GM19043 (cell line): Measurements from ENCODE around the gene SRXN1.

ENCODE experiments used
- ATAC-seq: cut with Tn5 transposase; IDR thresholded peaks from one replicate; pipeline ENCODE4 v1.9.1; 2021; ENCODE audit warnings: low read depth; ENCODE audit not compliant: unreplicated experiment

SRXN1 gene

DNA sequence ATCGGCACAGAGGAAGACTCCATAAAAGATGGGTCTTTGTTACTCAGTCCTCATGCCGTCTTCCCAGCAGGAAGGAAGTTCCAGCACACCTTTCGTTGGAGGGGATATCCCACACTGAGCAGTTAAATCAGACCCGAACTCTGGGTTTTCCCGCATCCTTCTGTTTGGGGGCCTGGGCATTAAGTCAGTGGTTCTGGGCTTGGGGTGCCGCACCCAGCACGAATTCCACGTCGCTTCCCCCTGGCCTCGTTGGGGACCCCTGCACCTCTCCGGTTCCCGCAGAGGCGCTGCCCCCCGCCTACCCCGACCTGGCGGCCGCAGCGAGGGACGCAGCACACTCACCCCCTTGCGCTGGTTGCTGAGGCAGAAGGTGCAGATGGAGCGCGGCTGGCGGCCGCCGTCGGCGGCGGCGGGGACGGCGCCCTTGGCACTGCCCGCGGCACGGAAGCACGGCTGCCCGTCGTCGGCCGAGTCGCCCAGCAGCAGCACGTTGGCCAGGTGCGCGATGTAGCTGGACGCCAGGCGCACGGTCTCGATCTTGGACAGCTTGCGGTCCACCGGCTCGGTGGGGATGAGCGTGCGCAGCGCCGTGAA, 43.5 kb downstream of the SRXN1 start:
- ATAC-seq = no peak

DNA sequence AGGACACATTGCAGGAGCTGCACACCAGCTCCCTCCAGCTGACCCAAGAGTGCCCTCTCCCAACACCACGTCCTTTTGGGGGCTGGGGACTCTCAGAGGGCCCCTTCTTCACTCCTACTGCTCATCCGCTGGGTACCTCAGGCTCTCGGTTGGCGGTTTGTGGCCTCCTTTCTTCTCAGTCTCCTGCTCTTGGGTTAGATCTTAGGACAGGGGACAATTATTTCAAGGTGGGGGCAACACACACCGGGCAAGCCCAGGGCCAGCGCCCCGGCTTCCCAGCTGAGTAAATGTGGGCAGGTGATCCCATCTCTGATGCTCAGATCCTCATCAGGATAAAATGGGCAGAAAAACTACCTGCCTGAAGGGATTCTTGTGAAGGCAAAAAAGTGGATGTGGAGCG, 44.0 kb downstream of the SRXN1 start:
- no peak for ATAC-seq

DNA sequence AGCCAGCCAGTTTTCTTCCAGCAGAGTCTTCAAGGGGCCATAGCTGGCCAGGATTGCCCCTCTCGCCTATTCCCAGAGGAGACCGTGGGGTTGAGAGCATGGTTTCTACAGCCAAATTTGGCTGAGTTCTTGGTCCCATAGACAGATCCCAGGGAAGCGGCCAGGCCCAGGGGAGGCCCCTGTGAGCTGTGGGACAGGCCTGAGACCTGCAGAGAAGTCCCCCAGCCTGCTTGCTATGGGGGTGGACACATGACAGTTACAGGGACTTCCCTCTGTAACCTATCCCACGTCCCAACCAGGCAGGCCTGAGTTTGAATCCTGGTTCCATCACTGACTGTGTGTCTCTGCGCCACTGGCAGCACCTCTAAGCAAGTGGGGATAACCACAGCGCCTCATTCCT, 45.5 kb downstream of the SRXN1 start:
- ATAC-seq = no peak

DNA sequence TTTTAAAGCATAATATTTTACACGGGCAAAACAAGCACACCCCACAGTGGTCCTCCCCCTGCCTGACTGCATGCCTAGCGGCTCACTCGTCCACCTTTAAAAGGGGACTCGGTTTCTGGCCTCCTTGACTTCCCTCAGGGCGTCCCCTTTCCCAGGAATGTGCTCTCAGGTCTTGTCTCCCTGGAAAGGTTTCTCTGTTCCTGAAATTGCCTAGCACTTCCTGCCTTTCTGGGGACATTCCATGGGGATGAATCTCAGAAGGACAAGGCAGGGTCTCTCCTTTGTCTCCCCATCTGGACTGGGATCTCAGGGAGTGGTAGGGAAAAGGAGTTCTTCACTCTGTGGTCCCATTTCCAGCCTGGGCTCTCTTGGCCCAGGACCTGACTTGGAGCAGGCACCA, 47.8 kb downstream of the SRXN1 start:
- ATAC-seq = no peak

DNA sequence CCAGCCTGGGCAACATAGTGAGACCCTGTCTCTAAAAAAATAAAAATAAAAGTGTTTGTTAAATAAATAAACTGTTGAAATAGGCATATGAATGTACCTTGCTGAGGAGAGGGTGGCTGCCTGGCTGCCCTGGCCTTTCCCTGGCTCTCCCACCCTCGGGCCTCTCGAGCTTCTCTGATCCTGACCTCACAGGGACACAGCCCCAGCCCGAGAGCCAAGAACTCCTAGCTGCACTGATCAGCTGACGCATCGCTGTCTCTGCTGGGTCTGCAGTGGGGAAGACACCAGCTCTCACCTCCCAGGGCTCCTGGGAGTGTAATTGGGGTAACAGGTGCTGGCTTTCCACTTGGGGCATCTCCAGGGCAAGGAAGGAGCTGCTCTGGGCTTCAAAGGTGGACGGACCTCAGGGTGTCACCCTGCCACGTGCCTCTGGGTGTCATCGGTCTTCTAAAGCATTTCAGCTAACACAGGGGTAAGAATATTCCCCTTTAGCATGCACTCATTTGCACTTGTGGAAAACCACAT, 49.8 kb downstream of the SRXN1 start:
- ATAC-seq = no peak

DNA sequence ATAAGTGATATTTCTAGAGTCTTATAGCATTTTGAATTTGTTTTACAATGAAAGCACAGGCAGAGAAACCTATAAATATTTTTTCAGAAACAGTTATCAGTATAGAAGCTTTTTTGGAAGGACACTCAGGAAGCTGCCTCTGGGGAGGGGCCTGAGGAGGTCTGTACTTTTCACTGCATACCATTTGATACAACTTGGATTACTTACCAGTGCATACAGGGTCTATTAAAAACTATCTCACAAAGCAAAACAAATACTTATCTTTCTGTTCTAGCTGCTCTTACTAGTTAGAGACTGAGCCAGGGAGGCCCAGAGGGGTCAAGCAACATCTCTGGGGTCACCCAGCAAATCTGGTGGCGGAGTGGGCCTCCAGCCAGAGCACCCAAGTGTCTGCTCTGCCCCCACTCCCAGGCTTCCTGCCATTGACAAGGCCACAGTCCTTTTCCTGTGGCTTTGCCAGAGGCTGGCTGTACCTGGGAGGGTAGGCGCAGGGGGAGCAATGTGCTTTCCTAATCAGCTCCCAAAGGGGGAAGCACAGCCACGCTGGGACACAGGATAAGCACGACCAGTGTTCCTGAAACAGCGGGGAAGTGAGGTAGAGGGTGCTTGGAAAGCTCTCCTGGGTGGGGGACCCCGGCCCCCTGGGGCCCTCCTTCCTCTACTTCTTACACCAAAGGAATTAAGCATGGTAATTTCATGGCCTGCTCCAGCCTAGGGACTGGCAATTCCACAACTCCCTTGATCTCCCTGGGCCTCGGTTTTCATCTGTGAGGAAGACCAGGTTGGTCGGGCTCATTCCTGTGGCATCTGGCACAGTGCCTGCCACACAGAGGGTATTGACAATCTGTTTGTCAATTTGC, 50.7 kb downstream of the SRXN1 start:
- no peak for ATAC-seq

DNA sequence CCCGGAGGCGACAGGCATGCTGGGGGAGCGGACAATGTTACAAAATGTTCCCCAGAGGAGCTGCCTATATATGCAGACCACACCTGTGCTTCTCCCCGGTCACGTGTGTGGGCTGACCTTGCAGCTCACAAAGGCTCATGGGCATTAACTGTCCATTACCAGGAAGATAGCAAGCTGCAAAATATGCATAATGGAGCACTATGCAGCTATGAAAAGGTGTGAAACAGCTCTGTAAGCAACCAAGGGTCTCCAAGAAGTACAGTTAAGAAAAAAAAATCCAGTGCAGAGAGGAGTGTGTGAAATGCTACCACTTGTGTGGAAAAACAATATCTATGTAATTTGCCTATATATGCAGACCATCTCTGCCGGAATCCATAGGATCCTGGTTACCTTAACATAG, 52.3 kb downstream of the SRXN1 start:
- ATAC-seq = no peak

DNA sequence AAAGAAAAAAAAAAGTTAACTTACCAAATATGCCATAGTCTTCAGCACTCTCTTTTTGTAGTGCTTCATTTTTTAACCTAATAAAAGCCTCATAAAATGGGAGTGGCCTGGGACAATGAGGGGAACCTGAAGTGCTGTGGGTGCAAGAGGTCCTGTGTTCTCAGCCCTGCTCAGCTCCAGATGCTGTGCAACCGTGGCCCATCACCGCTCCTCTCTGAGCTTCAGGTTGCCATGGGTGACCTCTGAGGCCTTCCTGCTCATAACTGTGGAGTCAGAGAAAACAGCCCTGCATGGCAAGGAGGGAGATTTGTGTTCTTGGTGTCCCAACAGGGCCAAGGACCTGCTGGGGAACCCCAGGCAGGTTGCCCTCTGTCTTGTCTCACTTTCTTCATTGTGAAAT, 52.9 kb downstream of the SRXN1 start:
- no peak for ATAC-seq

DNA sequence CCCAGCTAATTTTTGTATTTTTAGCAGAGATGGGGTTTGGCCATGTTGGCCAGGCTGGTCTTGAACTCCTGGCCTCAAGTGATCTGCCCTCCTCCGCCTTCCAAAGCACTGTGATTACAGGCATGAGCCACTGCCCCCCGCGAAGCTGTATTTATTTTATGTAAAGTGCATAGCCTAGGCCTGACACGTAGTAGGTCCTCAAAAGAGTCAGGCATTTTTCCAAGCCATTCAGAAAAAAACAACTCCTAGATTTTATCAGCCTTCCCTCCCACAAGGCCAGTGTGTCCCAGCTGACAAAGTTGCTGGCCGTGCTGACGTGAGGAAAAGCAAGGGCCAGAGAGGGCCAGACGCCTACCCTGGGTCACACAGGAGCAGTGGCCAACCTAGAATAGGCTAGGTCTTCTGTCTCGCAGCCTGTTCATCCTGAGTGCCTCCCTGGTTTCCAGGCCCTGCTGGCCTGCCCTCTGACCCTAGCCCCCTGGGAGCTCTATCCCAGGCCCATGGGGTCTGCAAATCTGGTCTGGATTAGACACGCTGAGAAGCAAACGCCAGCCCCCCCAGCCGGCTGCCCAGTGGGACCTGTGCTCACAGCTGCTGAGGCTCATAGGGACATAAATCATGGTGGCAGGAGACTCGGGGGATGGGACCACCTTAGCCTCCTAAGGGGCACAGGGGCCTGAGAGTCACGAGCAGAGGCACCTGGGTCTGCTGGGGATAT, 54.7 kb downstream of the SRXN1 start:
- ATAC-seq = no peak

DNA sequence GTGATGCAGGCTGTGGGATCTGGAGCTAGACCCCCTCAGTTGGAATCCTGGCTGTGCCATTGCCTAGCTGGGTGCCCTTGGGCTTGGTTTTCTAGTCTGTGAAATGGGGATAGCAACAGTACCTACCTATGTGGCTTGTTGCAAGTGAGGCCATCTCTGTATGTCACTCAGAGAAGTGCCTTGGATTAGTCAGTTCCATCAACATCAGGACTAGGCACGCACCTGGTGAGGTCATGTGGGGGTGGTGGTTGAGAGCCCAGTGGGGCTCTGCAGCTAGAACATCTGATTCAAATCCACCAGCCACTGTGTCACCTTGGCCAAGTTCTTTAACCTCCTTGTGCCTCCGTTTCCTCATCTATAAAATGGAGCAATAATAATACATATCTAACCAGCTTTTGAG, 55.4 kb downstream of the SRXN1 start:
- ATAC-seq = no peak
